Colonic mucosa (tissue), 4 donors: Measurements from ENCODE around the gene GGPS1. TPM values are rescaled to one million over a fixed set of nuclear protein-coding genes. Genes with fewer than 3 reads are reported as not detected.

Experiments used
- DNase-seq: peaks from one replicate; pipeline ENCODE4 v3.0.0-alpha.2; 2020
- H3K27ac ChIP-seq: fragments of 200-600 bp; one replicate; pipeline ENCODE4 v1.8.0; 2021
- H3K27me3 ChIP-seq: fragments of 200-600 bp; one replicate; pipeline ENCODE4 v1.8.0; 2021
- H3K36me3 ChIP-seq: fragments of 200-600 bp; one replicate; pipeline ENCODE4 v1.8.0; 2021
- H3K4me1 ChIP-seq: fragments of 200-600 bp; one replicate; pipeline ENCODE4 v1.8.0; 2021; ENCODE audit warnings: mild to moderate bottlenecking
- H3K4me3 ChIP-seq: fragments of 200-600 bp; one replicate; pipeline ENCODE4 v1.8.0; 2021
- H3K9ac ChIP-seq, 2 donors: one replicate each; pipeline ENCODE4 v1.7.0; 2013; ENCODE audit warnings: control low read depth in 2 of 2, low read depth in 2 of 2, low read length in 2 of 2
- H3K9me3 ChIP-seq: fragments of 200-600 bp; one replicate; pipeline ENCODE4 v1.8.0; 2021
- intact Hi-C: fragments of 100-400 bp; cut with DNase I; formaldehyde crosslinking; loops from one replicate; pipeline ENCODE4 v1.14.1; 2022
- total RNA-seq, 2 donors: library from RNA; stranded (reverse); fragmentation: NEBNext Ultra II Directional in 1 of 2; extraction: Animal tissue kit (Norgen Biotek cat#: 25700) in 1 of 2; gene quantifications; one replicate each; pipeline ENCODE4 v1.2.1, GENCODE V29; 2021
- TF ChIP-seq, protein P1 (sequence below): fragments of 200-600 bp; IDR thresholded peaks from one replicate; pipeline ENCODE4 v1.8.0; 2022; ENCODE audit warnings: antibody characterized with exemption, mild to moderate bottlenecking
- donor health status: healthy.
- donor health status: DM: no; HTN: no; CAD: no.
- donor health status: DM: no; HTN: no; CAD: no.

Gene GGPS1
- total RNA-seq, 2 donors from 2014 or later, result 26.2 to 38.9 TPM

DNA sequence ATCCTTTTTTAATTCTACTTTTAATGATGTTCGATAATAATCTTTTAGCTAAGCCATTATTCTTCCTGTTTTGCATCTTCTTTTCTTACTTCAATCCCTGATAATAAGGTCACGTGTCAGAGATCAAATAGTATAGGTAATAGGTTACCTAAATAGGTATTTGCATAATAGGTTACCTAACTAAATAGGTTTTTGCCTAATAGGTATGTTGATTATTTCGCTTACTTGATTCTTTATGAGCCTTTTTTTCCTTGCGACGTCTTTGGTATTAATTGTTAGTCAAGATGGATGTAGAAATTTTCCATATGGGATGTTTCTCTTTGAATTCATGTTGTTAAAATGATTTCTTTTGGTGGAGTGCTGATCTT is 2.5 kb downstream of the GGPS1 start:
- H3K27ac ChIP-seq, result no peak overlapping the region
- H3K36me3 ChIP-seq, result peaks cover 2% of the 10 kb centered on the region
- no peak for DNase-seq
- H3K4me3 ChIP-seq, result no peak overlapping the region
- TF ChIP-seq, protein P1, sequence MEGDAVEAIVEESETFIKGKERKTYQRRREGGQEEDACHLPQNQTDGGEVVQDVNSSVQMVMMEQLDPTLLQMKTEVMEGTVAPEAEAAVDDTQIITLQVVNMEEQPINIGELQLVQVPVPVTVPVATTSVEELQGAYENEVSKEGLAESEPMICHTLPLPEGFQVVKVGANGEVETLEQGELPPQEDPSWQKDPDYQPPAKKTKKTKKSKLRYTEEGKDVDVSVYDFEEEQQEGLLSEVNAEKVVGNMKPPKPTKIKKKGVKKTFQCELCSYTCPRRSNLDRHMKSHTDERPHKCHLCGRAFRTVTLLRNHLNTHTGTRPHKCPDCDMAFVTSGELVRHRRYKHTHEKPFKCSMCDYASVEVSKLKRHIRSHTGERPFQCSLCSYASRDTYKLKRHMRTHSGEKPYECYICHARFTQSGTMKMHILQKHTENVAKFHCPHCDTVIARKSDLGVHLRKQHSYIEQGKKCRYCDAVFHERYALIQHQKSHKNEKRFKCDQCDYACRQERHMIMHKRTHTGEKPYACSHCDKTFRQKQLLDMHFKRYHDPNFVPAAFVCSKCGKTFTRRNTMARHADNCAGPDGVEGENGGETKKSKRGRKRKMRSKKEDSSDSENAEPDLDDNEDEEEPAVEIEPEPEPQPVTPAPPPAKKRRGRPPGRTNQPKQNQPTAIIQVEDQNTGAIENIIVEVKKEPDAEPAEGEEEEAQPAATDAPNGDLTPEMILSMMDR, result no peak
- no peaks in the 10 kb centered on the region for H3K9me3 ChIP-seq
- intact Hi-C loops, result no loop called here
- H3K27me3 ChIP-seq, result no peaks in the 10 kb centered on the region
- peak overlapping the region in 1 of 2 donors; percentile 40 for H3K9ac ChIP-seq
- no peaks in the 10 kb centered on the region for H3K4me1 ChIP-seq

DNA sequence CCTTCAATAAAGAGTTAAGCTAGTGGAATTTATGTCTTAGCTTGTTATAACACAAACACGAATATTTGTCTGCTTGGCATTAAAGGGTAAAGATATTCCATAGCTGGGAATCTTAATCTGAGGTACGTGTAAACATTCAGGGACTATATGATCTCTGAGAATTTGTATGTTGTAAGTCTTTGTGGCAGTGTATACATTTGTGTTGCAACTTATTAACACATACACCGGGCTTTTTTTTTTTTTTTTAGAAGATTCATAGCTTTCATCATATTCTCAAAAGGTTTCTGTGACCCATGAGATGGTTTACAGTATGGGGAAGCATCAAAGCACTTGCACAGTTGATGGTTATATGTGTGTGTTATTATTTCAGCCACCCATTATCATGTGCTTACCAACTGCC is 3.0 kb downstream of the GGPS1 start:
- intact Hi-C loops, result no loop called here
- Histone ChIP-seq H3K27ac (no peak overlapping the region), H3K27me3 (no peaks in the 10 kb centered on the region), H3K4me1 (no peaks in the 10 kb centered on the region), H3K36me3 (peaks cover 7% of the 10 kb centered on the region), H3K9me3 (no peaks in the 10 kb centered on the region), H3K9ac (no peak overlapping the region), H3K4me3 (no peak overlapping the region)
- no peak for DNase-seq
- TF ChIP-seq, protein P1, result no peak

DNA sequence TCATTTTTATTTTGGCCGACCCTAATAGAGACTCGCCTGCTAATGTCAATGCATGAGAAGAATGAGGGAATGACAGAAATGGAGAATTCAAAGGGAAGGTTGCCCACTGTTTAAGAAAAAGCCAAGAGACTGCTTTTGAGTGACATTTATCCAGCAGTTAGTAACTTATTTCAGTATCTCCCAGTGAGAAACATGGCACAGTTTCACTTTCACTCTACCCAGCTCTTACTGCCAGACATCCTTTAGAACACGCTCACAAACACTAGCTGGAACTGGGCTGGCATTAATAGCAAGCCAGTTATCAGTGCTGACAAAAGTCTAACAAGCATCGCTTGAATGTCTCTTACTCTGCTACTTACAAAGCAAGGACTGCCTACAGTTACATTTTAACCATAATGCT is 8.5 kb downstream of the GGPS1 start:
- peaks cover 7% of the 10 kb centered on the region for H3K36me3 ChIP-seq

DNA sequence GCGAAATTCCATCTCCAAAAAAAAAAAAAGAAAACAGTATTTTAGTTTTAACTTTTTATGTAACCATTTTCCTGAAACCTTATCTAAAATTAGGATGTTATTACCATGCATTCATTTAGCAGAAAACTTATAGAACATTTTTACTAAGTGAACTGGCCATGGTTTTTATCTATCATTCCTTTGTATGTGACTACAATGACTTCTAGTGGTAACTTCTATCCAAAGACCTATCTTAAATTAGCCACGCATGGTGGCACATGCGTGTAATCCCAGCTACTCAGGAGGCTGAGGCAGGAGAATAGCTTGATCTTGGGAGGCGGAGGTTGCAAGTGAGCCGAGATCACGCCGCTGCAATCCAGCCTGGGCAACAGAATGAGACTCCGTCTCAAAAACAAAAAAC is 11.4 kb downstream of the GGPS1 start:
- DNase-seq, result no peak
- Histone ChIP-seq H3K9me3 (no peaks in the 10 kb centered on the region), H3K27ac (no peak overlapping the region), H3K9ac (no peak overlapping the region), H3K27me3 (no peaks in the 10 kb centered on the region), H3K4me1 (no peaks in the 10 kb centered on the region), H3K4me3 (no peak overlapping the region), H3K36me3 (peaks cover 7% of the 10 kb centered on the region)
- TF ChIP-seq, protein P1, result no peak
- intact Hi-C loops, result no loop called here

More for the DNA sequence above, 8.5 kb downstream of the GGPS1 start:
- H3K27me3 ChIP-seq, result no peaks in the 10 kb centered on the region
- TF ChIP-seq, protein P1, result no peak
- DNase-seq, result no peak
- no peak overlapping the region for H3K9ac ChIP-seq
- no peak overlapping the region for H3K4me3 ChIP-seq
- H3K9me3 ChIP-seq, result no peaks in the 10 kb centered on the region
- H3K27ac ChIP-seq, result no peak overlapping the region
- H3K4me1 ChIP-seq, result no peaks in the 10 kb centered on the region
- intact Hi-C loops, result no loop called here

- no peak overlapping the region for H3K9ac ChIP-seq
- intact Hi-C loops, result no loop called here
- DNase-seq, result no peak
- TF ChIP-seq, protein P1, result no peak
- H3K27ac ChIP-seq, result no peak overlapping the region
- no peaks in the 10 kb centered on the region for H3K27me3 ChIP-seq
- H3K9me3 ChIP-seq, result no peaks in the 10 kb centered on the region
- peaks cover 1% of the 10 kb centered on the region for H3K36me3 ChIP-seq
- H3K4me1 ChIP-seq, result no peaks in the 10 kb centered on the region
- no peak overlapping the region for H3K4me3 ChIP-seq
These were observed 13.0 kb downstream of the GGPS1 start for GRCh38 chr1:235341334-235341733.

GRCh38 chr1:235342039-235342438 is 13.7 kb downstream of the GGPS1 start:
- TF ChIP-seq, protein P1, result no peak
- H3K36me3 ChIP-seq, result no peaks in the 10 kb centered on the region
- intact Hi-C loops, result no loop called here

More at GRCh38 chr1:235342039-235342438, 13.7 kb downstream of the GGPS1 start:
- H3K4me3 ChIP-seq, result no peak overlapping the region
- H3K9me3 ChIP-seq, result no peaks in the 10 kb centered on the region
- no peak overlapping the region for H3K27ac ChIP-seq
- no peaks in the 10 kb centered on the region for H3K4me1 ChIP-seq
- DNase-seq, result no peak
- no peak overlapping the region for H3K9ac ChIP-seq
- H3K27me3 ChIP-seq, result no peaks in the 10 kb centered on the region
